Heart left ventricle (tissue), 16 donors: Measurements from ENCODE around the gene OPN1SW. TPM values are rescaled to one million over a fixed set of nuclear protein-coding genes. Genes with fewer than 3 reads are reported as not detected.

Experiments
- ATAC-seq, 4 donors: fragments of 200-7000 bp; cut with Tn5 transposase; one replicate each; pipeline ENCODE4 v1.9.1; 2020 to 2022; ENCODE audit warnings: moderate library complexity in 4 of 4, mild to moderate bottlenecking in 3 of 4, moderate number of reproducible peaks in 1 of 4
- DNase-seq, 5 donors: peaks; one replicate each; pipeline ENCODE4 v3.0.0-alpha.2; 2020
- H3K27ac ChIP-seq, 12 donors: fragments of 200-600 bp; sonication (generic) in 4 of 12; one replicate each; pipeline versions ENCODE4 v1.5.0 to v1.8.0; 2016 to 2022; ENCODE audit warnings: mild to moderate bottlenecking in 2 of 12
- H3K27me3 ChIP-seq, 9 donors: fragments of 200-600 bp; sonication (generic) in 2 of 9; one replicate each; pipeline versions ENCODE4 v1.5.1 to v1.8.0; 2016 to 2022; ENCODE audit warnings: mild to moderate bottlenecking in 3 of 9
- H3K36me3 ChIP-seq, 9 donors: fragments of 200-600 bp; sonication (generic) in 2 of 9; one replicate each; pipeline versions ENCODE4 v1.5.0 to v1.8.0; 2018 to 2022; ENCODE audit warnings: mild to moderate bottlenecking in 2 of 9
- H3K4me1 ChIP-seq, 12 donors: fragments of 200-600 bp; sonication (generic) in 4 of 12; one replicate each; pipeline versions ENCODE4 v1.5.0 to v1.8.0; 2016 to 2022; ENCODE audit warnings: mild to moderate bottlenecking in 3 of 12
- H3K4me3 ChIP-seq, 12 donors: fragments of 200-600 bp; sonication (generic) in 4 of 12; one replicate each; pipeline versions ENCODE4 v1.5.0 to v1.8.0; 2017 to 2022; ENCODE audit warnings: mild to moderate bottlenecking in 9 of 12, moderate library complexity in 4 of 12
- H3K9me3 ChIP-seq, 12 donors: fragments of 200-600 bp; sonication (generic) in 4 of 12; one replicate each; pipeline versions ENCODE4 v1.5.0 to v1.8.0; 2016 to 2022; ENCODE audit warnings: mild to moderate bottlenecking in 1 of 12
- POLR2A ChIP-seq, 2 donors: fragments of 450-650 bp; IDR thresholded peaks; one replicate each; pipeline ENCODE4 v1.6.1; 2017; ENCODE audit warnings: antibody characterized with exemption in 2 of 2, mild to moderate bottlenecking in 2 of 2, moderate library complexity in 2 of 2
- WGBS, 4 donors: extraction: QIAGEN DNeasy Blood & Tissue Kit in 2 of 4; methylation state at CpG; one replicate each; pipeline versions ENCODE4 v1.1.5 to v1.1.7; 2013 to 2018; 5-methylcytosine and 5-hydroxymethylcytosine counted together
- intact Hi-C, 10 donors: fragments of 100-400 bp; cut with DNase I; formaldehyde crosslinking; loops; one replicate each; pipeline versions ENCODE4 v1.11.1 to v1.14.2; 2022
- polyA plus RNA-seq, 2 donors: library from polyadenylated mRNA; stranded (reverse); fragments of 200-250 nt; gene quantifications; one replicate each; pipeline ENCODE4 v1.2.3, GENCODE V29; 2013
- total RNA-seq, 9 donors: library from RNA; depleted of rRNA in 2 of 9; stranded (reverse); fragments of >200 nt in 2 of 9; fragmentation: NEBNext Ultra II Directional in 3 of 9; extraction: Animal tissue kit (Norgen Biotek cat#: 25700) in 3 of 9; gene quantifications; one replicate each; pipeline versions ENCODE4 v1.1.0 to v1.2.4, GENCODE V29; 2016 to 2023
- TF ChIP-seq, protein P1 (sequence below), 12 donors: fragments of 200-600 bp; sonication (generic) in 4 of 12; IDR thresholded peaks; one replicate each; pipeline versions ENCODE4 v1.5.0 to v1.8.0; 2018 to 2022; ENCODE audit warnings: antibody characterized with exemption in 12 of 12, mild to moderate bottlenecking in 5 of 12
- donor health status: ischemic (EF 13 %, LVEDD 7.1; RV severe dilation, severe dysfunction).
- donor health status: healthy with polysubstance abuse.
- donor health status: DM: no; HTN: yes; CAD: no.
- donor health status: DM: no; HTN: no; CAD: no.
- donor health status: ischemic (EF 25% LVEDD 6.9; RV normal size, moderate dysfunction).
- donor health status: ischemic (EF 25% LVEDD 5.7; RV mildly dilated, moderate dysfunction).
- donor health status: healthy.
- donor health status: DM: yes; HTN: yes; CAD: no.
- donor health status: ischemic (EF 35%, LVEDD 5.7; RV mildly dilated, moderate dysfunction).
- donor health status: nonischemic (EF 11% LVEDD 7.7; RV severe dilation, severe dysfunction).
- donor health status: DM: yes; HTN: yes; CAD: no.
- donor health status: PGD.
- donor health status: ischemic (EF 29% LVEDD 5.4; RV normal size, mild dysfunction).
- donor health status: nonischemic (EF 23%, LVEDD 6.1; RV moderate dilation, normal function).

The OPN1SW gene
- total and polyA plus RNA-seq, 11 donors = not detected

DNA sequence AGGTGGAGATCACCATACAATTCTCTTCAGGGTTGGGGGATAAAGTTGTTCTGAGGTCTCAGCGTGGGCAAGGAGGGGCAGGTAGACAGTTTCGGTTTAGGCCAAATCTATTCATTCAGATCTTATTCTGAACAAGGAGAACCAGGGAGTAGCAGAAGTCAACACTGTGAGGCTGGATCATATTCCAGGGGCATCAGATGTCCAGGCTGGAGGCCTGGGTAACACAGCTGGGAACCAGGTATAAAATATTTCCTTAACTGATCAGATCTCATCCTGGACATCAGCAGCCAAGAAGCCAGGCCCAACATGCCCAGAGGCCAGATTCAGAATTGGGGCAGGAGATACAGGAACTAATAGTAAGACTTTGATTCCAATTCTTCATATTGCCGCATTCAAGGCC, 35.4 kb upstream of the OPN1SW start:
- no peak overlapping the region for H3K27ac ChIP-seq

DNA sequence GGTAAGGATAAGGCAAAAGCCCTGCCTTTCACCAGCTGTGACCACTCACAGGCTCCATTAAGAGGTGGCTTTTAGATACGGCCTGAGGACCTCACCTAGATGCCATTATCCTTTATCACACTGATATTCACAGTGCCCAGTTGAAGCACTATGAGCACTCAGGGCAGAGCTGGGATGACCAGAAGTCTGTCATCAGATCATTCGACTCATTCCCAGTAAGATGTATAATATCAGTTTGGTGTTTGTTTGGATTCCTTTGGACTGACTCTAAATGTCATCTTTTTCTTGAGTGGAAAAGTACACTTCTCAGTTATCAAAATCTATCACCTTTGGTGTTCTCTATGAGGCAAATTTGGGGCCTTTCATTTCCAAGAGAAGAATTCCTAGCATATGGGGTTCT, 34.9 kb upstream of the OPN1SW start:
- intact Hi-C loops = no loop called here
- H3K36me3 ChIP-seq = peaks cover 0 to 9% (median 2%) of the 10 kb centered on the region in 9 donors

More for the DNA sequence above, 35.4 kb upstream of the OPN1SW start:
- no peak overlapping the region for H3K4me3 ChIP-seq
- H3K27me3 ChIP-seq = no peaks in the 10 kb centered on the region
- intact Hi-C loops = no loop called here
- WGBS, 4 donors = 93 to 98% (median 95%) methylated on average over 3 of the region's 3 CpGs
- ATAC-seq (no peak), DNase-seq (no peak)
- TF ChIP-seq POLR2A (IDR thresholded peaks at IDR 0.05) = no peak
- TF ChIP-seq, protein P1, sequence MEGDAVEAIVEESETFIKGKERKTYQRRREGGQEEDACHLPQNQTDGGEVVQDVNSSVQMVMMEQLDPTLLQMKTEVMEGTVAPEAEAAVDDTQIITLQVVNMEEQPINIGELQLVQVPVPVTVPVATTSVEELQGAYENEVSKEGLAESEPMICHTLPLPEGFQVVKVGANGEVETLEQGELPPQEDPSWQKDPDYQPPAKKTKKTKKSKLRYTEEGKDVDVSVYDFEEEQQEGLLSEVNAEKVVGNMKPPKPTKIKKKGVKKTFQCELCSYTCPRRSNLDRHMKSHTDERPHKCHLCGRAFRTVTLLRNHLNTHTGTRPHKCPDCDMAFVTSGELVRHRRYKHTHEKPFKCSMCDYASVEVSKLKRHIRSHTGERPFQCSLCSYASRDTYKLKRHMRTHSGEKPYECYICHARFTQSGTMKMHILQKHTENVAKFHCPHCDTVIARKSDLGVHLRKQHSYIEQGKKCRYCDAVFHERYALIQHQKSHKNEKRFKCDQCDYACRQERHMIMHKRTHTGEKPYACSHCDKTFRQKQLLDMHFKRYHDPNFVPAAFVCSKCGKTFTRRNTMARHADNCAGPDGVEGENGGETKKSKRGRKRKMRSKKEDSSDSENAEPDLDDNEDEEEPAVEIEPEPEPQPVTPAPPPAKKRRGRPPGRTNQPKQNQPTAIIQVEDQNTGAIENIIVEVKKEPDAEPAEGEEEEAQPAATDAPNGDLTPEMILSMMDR (IDR thresholded peaks at IDR 0.05) = no peak
- H3K36me3 ChIP-seq = peaks cover 0 to 7% (median 0%) of the 10 kb centered on the region in 9 donors
- H3K4me1 ChIP-seq = peaks cover 0 to 11% (median 4%) of the 10 kb centered on the region in 12 donors
- H3K9me3 ChIP-seq = no peaks in the 10 kb centered on the region

DNA sequence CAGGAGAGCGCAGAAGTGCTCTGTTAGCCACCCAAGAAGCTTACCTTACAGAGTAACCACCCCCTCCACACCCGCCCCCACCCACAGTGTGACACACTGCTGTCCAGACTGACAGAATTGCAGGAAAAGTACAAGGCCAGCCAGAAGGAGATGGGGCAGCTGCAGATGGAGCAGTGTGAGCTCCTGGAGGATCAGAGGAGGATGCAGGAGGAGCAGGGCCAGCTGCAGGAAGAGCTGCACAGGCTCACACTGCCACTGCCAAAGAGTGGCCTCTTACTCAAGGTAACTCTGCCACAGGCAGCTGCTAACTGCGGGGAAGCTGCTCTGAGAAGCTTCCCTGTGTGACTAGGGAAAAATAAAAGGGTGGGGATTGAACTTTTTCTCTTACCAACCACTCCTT, 33.8 kb upstream of the OPN1SW start:
- 76 to 89% (median 85%) methylated on average over 2 to 3 of the region's 3 CpGs for WGBS, 4 donors
- H3K9me3 ChIP-seq = no peaks in the 10 kb centered on the region
- peaks cover 0 to 11% (median 4%) of the 10 kb centered on the region in 12 donors for H3K4me1 ChIP-seq
- intact Hi-C loops = no loop called here
- DNase-seq (no peak), ATAC-seq (no peak)
- H3K27ac ChIP-seq = no peak overlapping the region
- no peak for TF ChIP-seq POLR2A (IDR thresholded peaks at IDR 0.05)
- TF ChIP-seq, protein P1 (IDR thresholded peaks at IDR 0.05) = no peak
- H3K27me3 ChIP-seq = no peaks in the 10 kb centered on the region
- H3K4me3 ChIP-seq = no peak overlapping the region
- H3K36me3 ChIP-seq = peaks cover 0 to 17% (median 5%) of the 10 kb centered on the region in 9 donors

More for the DNA sequence above, 34.9 kb upstream of the OPN1SW start:
- Histone ChIP-seq H3K27ac (no peak overlapping the region), H3K4me1 (peaks cover 0 to 11% (median 4%) of the 10 kb centered on the region in 12 donors), H3K4me3 (no peak overlapping the region), H3K27me3 (no peaks in the 10 kb centered on the region), H3K9me3 (no peaks in the 10 kb centered on the region)
- no peak for TF ChIP-seq POLR2A (IDR thresholded peaks at IDR 0.05)
- WGBS, 4 donors = 80 to 96% (median 92%) methylated on average over 2 of the region's 2 CpGs
- ATAC-seq (no peak), DNase-seq (no peak)

DNA sequence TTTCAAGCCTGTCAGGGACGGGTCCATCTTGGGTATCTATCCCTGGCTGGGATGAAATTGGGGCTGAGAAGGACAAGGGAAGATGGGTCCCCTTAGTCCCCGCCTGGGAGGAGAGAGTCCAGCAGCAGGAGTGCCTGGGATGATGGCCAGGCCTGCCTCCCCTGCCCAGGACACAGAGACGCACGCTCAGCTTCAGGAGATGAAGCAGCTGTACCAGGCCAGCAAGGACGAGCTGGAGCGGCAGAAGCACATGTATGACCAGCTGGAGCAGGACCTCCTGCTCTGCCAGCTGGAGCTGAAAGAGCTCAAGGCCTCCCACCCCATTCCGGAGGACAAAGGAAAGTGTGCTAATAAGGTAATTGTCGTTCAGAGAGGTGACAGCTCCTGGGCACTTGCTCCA, 31.6 kb upstream of the OPN1SW start:
- Histone ChIP-seq H3K9me3 (no peaks in the 10 kb centered on the region), H3K36me3 (peaks cover 0 to 17% (median 5%) of the 10 kb centered on the region in 9 donors), H3K4me3 (no peak overlapping the region), H3K27ac (no peak overlapping the region), H3K27me3 (no peaks in the 10 kb centered on the region), H3K4me1 (peaks cover 0 to 1% (median 0%) of the 10 kb centered on the region in 12 donors)
- no peak for TF ChIP-seq POLR2A (IDR thresholded peaks at IDR 0.05)
- TF ChIP-seq, protein P1 (IDR thresholded peaks at IDR 0.05) = no peak
- intact Hi-C loops = no loop called here
- WGBS, 4 donors = 78 to 90% (median 86%) methylated on average over 8 of the region's 8 CpGs
- ATAC-seq = no peak
- DNase-seq = no peak

DNA sequence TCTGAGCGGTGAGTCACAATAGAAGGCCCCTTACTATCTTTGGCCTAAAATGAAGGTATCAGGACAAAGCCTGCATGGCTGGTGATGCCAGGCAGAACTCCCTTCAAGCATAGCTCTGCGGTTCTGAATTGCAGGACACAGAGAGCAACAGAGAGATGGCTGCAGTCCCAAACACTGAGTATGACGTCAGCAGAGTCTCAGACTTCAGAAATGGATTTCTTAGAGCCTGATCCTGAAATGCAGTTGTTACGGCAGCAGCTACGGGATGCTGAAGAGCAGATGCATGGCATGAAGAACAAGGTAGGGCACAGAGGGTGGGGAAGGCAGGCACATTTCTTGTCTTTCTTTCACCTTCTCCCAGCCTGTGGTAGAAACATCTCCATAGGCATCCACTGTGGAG, 29.6 kb upstream of the OPN1SW start:
- DNase-seq = no peak
- no peak for ATAC-seq
- H3K27me3 ChIP-seq = no peaks in the 10 kb centered on the region
- H3K4me3 ChIP-seq = no peak overlapping the region
- peaks cover 0 to 17% (median 5%) of the 10 kb centered on the region in 9 donors for H3K36me3 ChIP-seq
- intact Hi-C loops = no loop called here
- 89 to 96% (median 94%) methylated on average over 4 to 5 of the region's 5 CpGs for WGBS, 4 donors
- H3K27ac ChIP-seq = no peak overlapping the region
- H3K9me3 ChIP-seq = no peaks in the 10 kb centered on the region
- H3K4me1 ChIP-seq = no peaks in the 10 kb centered on the region
- TF ChIP-seq, protein P1 (IDR thresholded peaks at IDR 0.05) = no peak
- no peak for TF ChIP-seq POLR2A (IDR thresholded peaks at IDR 0.05)
